ENCODE measurements around the gene PIM3. TPM values are rescaled to one million over a fixed set of nuclear protein-coding genes. Genes with fewer than 3 reads are reported as not detected.

The PIM3 gene
- total RNA-seq, 6 experiments from 2014 or later = 14.8 to 18.8 (median 17.4) TPM

DNA sequence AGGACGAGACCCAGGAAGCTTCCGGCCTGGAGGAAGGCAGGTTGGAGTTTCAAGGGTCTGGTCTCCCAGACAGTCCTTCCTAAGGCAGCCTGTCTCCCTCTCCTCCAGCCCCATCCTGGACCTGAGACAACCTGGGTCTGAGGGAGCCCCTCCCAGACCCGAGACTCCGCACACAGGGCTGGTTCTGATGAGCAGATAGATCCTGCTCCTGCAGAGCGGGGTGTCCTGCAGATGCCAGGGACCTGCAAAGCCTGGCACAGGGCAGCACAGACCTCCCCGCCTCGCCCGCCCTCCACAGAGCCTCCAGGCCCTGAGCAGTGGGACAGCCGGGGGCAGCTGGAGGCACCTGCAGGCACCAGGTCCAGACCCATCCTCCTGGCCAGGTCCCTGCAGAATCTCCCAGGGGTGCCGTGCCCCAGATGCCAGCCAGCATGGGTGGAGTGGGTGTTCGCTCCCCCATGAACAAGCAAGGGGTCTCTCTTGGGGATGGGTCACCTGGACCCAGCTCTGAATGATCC is 7.8 kb downstream of the PIM3 start:
- peaks cover 25% of the 10 kb centered on the region for H3K4me1 Mint-ChIP-seq (ENCODE audit: low read depth)
- no peaks in the 10 kb centered on the region for H3K9me3 Mint-ChIP-seq
- TF ChIP-seq, protein P1, sequence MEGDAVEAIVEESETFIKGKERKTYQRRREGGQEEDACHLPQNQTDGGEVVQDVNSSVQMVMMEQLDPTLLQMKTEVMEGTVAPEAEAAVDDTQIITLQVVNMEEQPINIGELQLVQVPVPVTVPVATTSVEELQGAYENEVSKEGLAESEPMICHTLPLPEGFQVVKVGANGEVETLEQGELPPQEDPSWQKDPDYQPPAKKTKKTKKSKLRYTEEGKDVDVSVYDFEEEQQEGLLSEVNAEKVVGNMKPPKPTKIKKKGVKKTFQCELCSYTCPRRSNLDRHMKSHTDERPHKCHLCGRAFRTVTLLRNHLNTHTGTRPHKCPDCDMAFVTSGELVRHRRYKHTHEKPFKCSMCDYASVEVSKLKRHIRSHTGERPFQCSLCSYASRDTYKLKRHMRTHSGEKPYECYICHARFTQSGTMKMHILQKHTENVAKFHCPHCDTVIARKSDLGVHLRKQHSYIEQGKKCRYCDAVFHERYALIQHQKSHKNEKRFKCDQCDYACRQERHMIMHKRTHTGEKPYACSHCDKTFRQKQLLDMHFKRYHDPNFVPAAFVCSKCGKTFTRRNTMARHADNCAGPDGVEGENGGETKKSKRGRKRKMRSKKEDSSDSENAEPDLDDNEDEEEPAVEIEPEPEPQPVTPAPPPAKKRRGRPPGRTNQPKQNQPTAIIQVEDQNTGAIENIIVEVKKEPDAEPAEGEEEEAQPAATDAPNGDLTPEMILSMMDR (IDR thresholded peaks at IDR 0.05) = no peak
- H3K4me3 Mint-ChIP-seq = no peak overlapping the region
- no peak for DNase-seq
- peaks cover 5% of the 10 kb centered on the region; the same call in 1 of the 2 replicates for H3K36me3 Mint-ChIP-seq (ENCODE audit: low read depth)
- H3K27me3 Mint-ChIP-seq (ENCODE audit: insufficient read depth) = no peaks in the 10 kb centered on the region; the same call in none of the 2 replicates
- H3K27ac Mint-ChIP-seq = no peak overlapping the region

DNA sequence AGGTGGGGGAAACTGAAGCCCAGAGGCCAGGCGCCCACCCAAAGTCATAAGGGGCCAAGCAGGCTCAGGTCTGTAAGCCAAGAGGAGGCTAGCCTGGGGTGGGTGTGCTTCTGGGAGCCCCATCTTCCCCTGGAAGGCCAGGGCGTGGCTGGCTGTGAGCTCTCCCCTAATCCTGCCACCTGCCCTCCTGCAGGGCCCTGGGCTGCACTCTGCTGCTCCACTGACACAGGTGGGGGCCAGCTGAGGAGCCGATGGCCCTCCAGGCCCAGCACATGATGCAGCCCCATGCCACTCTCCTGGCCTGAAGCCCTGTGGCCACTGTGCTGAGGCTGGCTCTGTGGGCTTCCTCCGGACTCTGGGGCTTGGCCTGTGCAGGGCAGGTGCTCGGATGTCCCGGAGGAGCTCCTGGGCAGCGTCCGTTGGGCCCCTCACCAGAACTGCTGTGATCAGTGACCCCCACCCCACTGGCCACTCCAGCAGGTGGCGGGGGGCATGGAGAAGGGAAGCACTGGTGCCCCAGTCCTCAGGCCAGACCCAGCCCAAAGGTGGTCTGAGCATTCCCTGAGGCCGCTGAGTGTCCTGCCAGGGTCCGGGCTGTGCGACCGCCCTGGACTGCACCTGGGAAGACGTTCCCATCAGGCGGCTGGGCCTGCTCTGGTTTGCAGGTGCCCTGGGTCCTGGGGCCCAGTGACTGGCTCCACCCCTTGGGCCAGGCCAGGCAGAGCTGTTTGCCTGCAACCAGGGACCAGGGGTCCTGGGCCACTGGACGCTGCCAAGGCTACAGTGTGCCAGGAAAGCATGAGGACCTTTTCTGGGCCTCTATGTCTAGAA is 8.5 kb downstream of the PIM3 start:
- Mint-ChIP-seq H3K9me3 (no peaks in the 10 kb centered on the region), H3K27ac (no peak overlapping the region), H3K4me3 (no peak overlapping the region), H3K4me1 (ENCODE audit: low read depth) (peaks cover 18% of the 10 kb centered on the region), H3K27me3 (ENCODE audit: insufficient read depth) (no peaks in the 10 kb centered on the region; the same call in none of the 2 replicates), H3K36me3 (ENCODE audit: low read depth) (no peaks in the 10 kb centered on the region)
- no peak for DNase-seq
- TF ChIP-seq, protein P1 (IDR thresholded peaks at IDR 0.05) = no peak

DNA sequence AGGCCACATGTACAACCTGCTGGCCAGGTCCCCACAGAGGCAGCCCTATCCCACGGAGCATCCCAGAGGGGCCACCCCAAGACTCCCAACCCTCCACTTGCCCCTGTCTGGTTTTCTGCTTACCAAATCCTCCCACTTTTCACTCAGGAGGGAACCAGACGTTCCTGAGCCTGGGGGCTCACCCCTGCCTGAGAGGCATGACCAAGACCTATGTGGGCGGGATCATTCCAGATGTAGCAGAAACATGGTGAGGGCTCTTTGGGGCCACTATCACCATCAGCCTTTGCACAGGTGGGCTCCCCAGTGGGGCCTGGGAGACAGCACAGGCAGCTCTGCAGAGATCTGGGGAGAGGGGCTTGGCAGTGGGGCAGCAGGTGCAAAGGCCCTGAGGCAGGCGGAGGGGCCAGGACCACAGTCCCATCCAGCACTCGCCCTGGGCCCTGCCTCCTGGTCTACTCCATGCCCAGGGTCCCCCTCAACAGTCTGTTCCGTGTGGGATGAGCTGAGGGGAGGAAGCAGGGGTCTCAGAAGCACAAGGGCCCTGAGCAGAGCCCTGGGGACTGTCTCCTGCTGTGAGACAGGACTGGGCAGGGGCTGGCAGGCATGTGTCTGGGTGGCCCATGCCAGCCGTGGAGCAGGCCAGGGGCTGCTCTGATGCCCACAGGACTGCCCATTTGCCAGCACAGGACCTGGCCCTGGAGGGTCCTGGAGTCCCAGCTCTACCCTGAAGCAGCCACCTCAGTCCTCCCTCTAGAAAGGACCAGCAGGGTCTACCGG is 9.4 kb downstream of the PIM3 start:
- no peaks in the 10 kb centered on the region for H3K36me3 Mint-ChIP-seq (ENCODE audit: low read depth)
- H3K4me1 Mint-ChIP-seq (ENCODE audit: low read depth) = peaks cover 18% of the 10 kb centered on the region
- no peaks in the 10 kb centered on the region for H3K9me3 Mint-ChIP-seq
- no peak for DNase-seq
- H3K4me3 Mint-ChIP-seq = peak overlapping the region; percentile 83; the same call in 1 of the 2 replicates
- TF ChIP-seq, protein P1 (IDR thresholded peaks at IDR 0.05) = no peak
- no peaks in the 10 kb centered on the region; the same call in none of the 2 replicates for H3K27me3 Mint-ChIP-seq (ENCODE audit: insufficient read depth)
- H3K27ac Mint-ChIP-seq = peak overlapping the region; percentile 79

DNA sequence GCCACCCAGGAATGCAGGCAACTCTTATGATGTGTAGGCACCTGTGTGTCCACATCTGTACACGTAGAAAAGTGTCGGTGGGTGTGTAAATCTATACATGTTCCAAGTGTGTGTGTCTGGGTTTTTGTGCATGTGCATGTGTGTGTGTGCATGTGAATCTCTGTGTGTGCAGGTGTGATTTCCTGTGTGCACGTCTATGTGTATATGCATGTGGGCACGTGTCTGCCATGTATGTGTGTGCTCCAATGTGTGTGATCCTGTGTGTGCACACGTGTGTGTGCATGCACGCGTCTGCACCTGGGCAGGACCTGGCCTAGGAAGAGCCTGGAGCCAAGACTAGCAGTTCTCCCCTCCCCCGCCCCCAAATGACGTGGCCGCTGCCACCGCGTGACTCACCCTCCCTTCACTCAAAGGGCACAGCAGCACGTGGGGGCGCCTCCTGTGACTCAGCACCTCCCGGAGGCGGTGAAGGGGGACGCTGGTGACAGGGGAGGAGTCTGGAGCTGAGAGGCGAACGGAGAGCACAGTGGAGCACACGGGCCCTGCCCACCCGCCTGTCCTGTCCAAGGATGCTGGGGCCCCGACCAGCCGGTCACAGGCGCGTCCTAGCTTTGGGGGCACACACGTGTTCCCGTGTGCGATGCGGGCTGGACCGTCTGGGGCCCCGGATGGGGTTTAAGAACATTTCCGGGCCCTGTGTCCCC is 10.1 kb downstream of the PIM3 start:
- DNase-seq = peak; percentile 97
- Mint-ChIP-seq H3K27ac (peak overlapping the region; percentile 79), H3K4me1 (ENCODE audit: low read depth) (peaks cover 24% of the 10 kb centered on the region), H3K9me3 (no peaks in the 10 kb centered on the region), H3K36me3 (ENCODE audit: low read depth) (no peaks in the 10 kb centered on the region), H3K27me3 (ENCODE audit: insufficient read depth) (no peaks in the 10 kb centered on the region; the same call in none of the 2 replicates), H3K4me3 (peak overlapping the region; percentile 83)
- TF ChIP-seq, protein P1 (IDR thresholded peaks at IDR 0.05) = no peak

Data from HFFc6 (cell line).